CD4-positive, alpha-beta memory T cell (primary cell): ENCODE results near the gene GCNT2. TPM values are rescaled to one million over a fixed set of nuclear protein-coding genes. Genes with fewer than 3 reads are reported as not detected.
"Not testable (repeated sequence)": the region's sequence is repeated elsewhere in the genome, so short reads cannot be mapped to it uniquely, and the experiment has no call there.

ENCODE experiments used
- CTCF ChIA-PET: fragments of 350-600 bp; sonication (Branson Sonifier 250); formaldehyde crosslinking; loops from one replicate; lab custom pipeline; 2021; ENCODE audit warnings: inconsistent platforms; ENCODE audit not compliant: partially characterized antibody; lab: Charles Lee
- POLR2A ChIA-PET: fragments of 350-600 bp; sonication (Branson Sonifier 250); formaldehyde crosslinking; loops from one replicate; lab custom pipeline; 2021; ENCODE audit not compliant: partially characterized antibody; lab: Charles Lee
- DNase-seq, 5 donors: peaks; one replicate each; pipeline versions ENCODE4 v3.0.0 to v3.0.0-alpha.2; 2020 to 2022; ENCODE audit warnings: mixed read lengths in 1 of 5
- H3K27ac ChIP-seq: one replicate; pipeline ENCODE4 v1.7.0; 2013; ENCODE audit warnings: low read depth, low read length
- H3K27me3 ChIP-seq: 2 replicates; pipeline ENCODE4 v1.7.0; 2013; ENCODE audit warnings: mild to moderate bottlenecking, low read length, moderate library complexity; ENCODE audit not compliant: insufficient read depth
- H3K36me3 ChIP-seq: 2 replicates; pipeline ENCODE4 v1.7.0; 2013; ENCODE audit warnings: mild to moderate bottlenecking, low read length, moderate library complexity; ENCODE audit not compliant: insufficient read depth
- H3K4me1 ChIP-seq: 2 replicates; pipeline ENCODE4 v1.7.0; 2013; ENCODE audit warnings: mild to moderate bottlenecking, low read length, moderate library complexity; ENCODE audit not compliant: insufficient read depth
- H3K4me3 ChIP-seq, 2 donors: one replicate each; pipeline ENCODE4 v1.7.0; 2013; ENCODE audit warnings: low read length in 2 of 2, mild to moderate bottlenecking in 1 of 2
- H3K9me3 ChIP-seq, 2 donors: one replicate each; pipeline ENCODE4 v1.7.0; 2013; ENCODE audit warnings: low read length in 2 of 2, control low read depth in 1 of 2; ENCODE audit not compliant: control insufficient read depth in 1 of 2
- H3K27ac Mint-ChIP-seq, 7 donors: one replicate each; pipeline ENCODE4 v1.8.0; 2020 to 2021; ENCODE audit warnings: mixed read lengths in 7 of 7, mild to moderate bottlenecking in 6 of 7, inconsistent platforms in 3 of 7, moderate library complexity in 3 of 7
- H3K27me3 Mint-ChIP-seq, 2 donors: one replicate each; pipeline ENCODE4 v1.8.0; 2020 to 2021; ENCODE audit warnings: mixed read lengths in 2 of 2
- H3K36me3 Mint-ChIP-seq, 2 donors: one replicate each; pipeline ENCODE4 v1.8.0; 2020 to 2021; ENCODE audit warnings: mixed read lengths in 2 of 2, inconsistent platforms in 1 of 2, mild to moderate bottlenecking in 1 of 2
- H3K4me1 Mint-ChIP-seq, 4 donors: one replicate each; pipeline ENCODE4 v1.8.0; 2020 to 2021; ENCODE audit warnings: mixed read lengths in 4 of 4, mild to moderate bottlenecking in 1 of 4
- H3K4me3 Mint-ChIP-seq, 8 donors: one replicate each; pipeline ENCODE4 v1.8.0; 2020 to 2021; ENCODE audit warnings: mixed read lengths in 8 of 8, mild to moderate bottlenecking in 7 of 8, moderate library complexity in 6 of 8, inconsistent platforms in 3 of 8
- H3K9me3 Mint-ChIP-seq, 8 donors: one replicate each; pipeline ENCODE4 v1.8.0; 2020 to 2021; ENCODE audit warnings: mixed read lengths in 8 of 8, mild to moderate bottlenecking in 5 of 8, inconsistent platforms in 3 of 8, moderate library complexity in 1 of 8
- intact Hi-C: fragments of 100-400 bp; cut with micrococcal nuclease; formaldehyde crosslinking; loops from one replicate; pipeline ENCODE4 v1.15.1; 2023
- polyA plus RNA-seq, 2 donors: library from polyadenylated mRNA; unstranded; fragments of 300-500 nt; fragmentation: Illumina TruSeq; gene quantifications; one replicate each; pipeline ENCODE4 v1.2.3, GENCODE V29; 2021
- total RNA-seq, 2 experiments: library from RNA; stranded (reverse); gene quantifications; one replicate each; pipeline ENCODE4 v1.2.3, GENCODE V29; 2021

Gene GCNT2
- total and polyA plus RNA-seq, 4 experiments from 2014 or later, result 0.75 to 4.2 (median 2.2) TPM

- ChIA-PET POLR2A (interaction anchor here (1.2 kb wide), 1 partner anchor 35 kb away, joined by 3 read pairs; the partner anchor contains the start of gene PAK1IP1), CTCF (no interaction called here)
- no peak for DNase-seq
- H3K9me3 ChIP-seq, result no peaks in the 10 kb centered on the region
- peaks cover 7% of the 10 kb centered on the region for H3K4me1 ChIP-seq
- H3K9me3 Mint-ChIP-seq, result peaks cover 0 to 4% (median 2%) of the 10 kb centered on the region in 8 donors
- peaks cover 2% of the 10 kb centered on the region for H3K27me3 ChIP-seq
- intact Hi-C loops, result no loop called here
- no peak overlapping the region for H3K27ac Mint-ChIP-seq
- H3K4me3 ChIP-seq, result no peak overlapping the region
- no peaks in the 10 kb centered on the region for H3K36me3 ChIP-seq
- H3K36me3 Mint-ChIP-seq, result no peaks in the 10 kb centered on the region
- peaks cover 11 to 12% of the 10 kb centered on the region in 2 donors for H3K27me3 Mint-ChIP-seq
- peak overlapping the region in 5 of 8 donors; percentile 65 to 78 (median 72) for H3K4me3 Mint-ChIP-seq
- peaks cover 6 to 14% (median 10%) of the 10 kb centered on the region in 4 donors for H3K4me1 Mint-ChIP-seq
- no peak overlapping the region for H3K27ac ChIP-seq
These were observed 138.7 kb downstream of the GCNT2 start for GRCh38 chr6:10659699-10660348.

- intact Hi-C loops, H3K36me3 ChIP-seq, DNase-seq, H3K9me3 ChIP-seq, H3K27ac ChIP-seq, H3K27me3 ChIP-seq, H3K4me3 ChIP-seq, H3K4me1 ChIP-seq, H3K27ac Mint-ChIP-seq, CTCF ChIA-PET, H3K4me1 Mint-ChIP-seq, H3K36me3 Mint-ChIP-seq: not testable (repeated sequence)
- POLR2A ChIA-PET, result interaction anchor here (1.2 kb wide), 1 partner anchor 34 kb away, joined by 3 read pairs; the partner anchor contains the start of gene PAK1IP1
- H3K9me3 Mint-ChIP-seq, result peaks cover 0 to 11% (median 3%) of the 10 kb centered on the region in 8 donors
- H3K4me3 Mint-ChIP-seq, result peak overlapping the region in 7 of 8 donors; percentile 39 to 72 (median 56)
- H3K27me3 Mint-ChIP-seq, result peaks cover 10% of the 10 kb centered on the region in 2 donors
These were observed 139.5 kb downstream of the GCNT2 start for GRCh38 chr6:10660431-10661191.

- H3K36me3 Mint-ChIP-seq, result no peaks in the 10 kb centered on the region
- DNase-seq, result no peak
- H3K27ac Mint-ChIP-seq, result no peak overlapping the region
- peaks cover 0 to 13% (median 5%) of the 10 kb centered on the region in 8 donors for H3K9me3 Mint-ChIP-seq
- POLR2A ChIA-PET, result no interaction called here
- no peaks in the 10 kb centered on the region for H3K36me3 ChIP-seq
- intact Hi-C loops, result no loop called here
- no peaks in the 10 kb centered on the region for H3K4me1 Mint-ChIP-seq
- no peaks in the 10 kb centered on the region for H3K4me1 ChIP-seq
- H3K4me3 ChIP-seq, result no peak overlapping the region
- no peaks in the 10 kb centered on the region for H3K27me3 ChIP-seq
- no peak overlapping the region for H3K27ac ChIP-seq
- peaks cover 9 to 11% of the 10 kb centered on the region in 2 donors for H3K27me3 Mint-ChIP-seq
- no peaks in the 10 kb centered on the region for H3K9me3 ChIP-seq
- CTCF ChIA-PET, result no interaction called here
- H3K4me3 Mint-ChIP-seq, result peak overlapping the region in 1 of 8 donors; percentile 26
These were observed 141.1 kb downstream of the GCNT2 start for GRCh38 chr6:10662207-10662606.

GRCh38 chr6:10662742-10663141 is 141.6 kb downstream of the GCNT2 start:
- no peak for DNase-seq
- Mint-ChIP-seq H3K27ac (no peak overlapping the region), H3K36me3 (no peaks in the 10 kb centered on the region), H3K9me3 (peaks cover 0 to 13% (median 5%) of the 10 kb centered on the region in 8 donors), H3K27me3 (peaks cover 9 to 15% of the 10 kb centered on the region in 2 donors), H3K4me3 (no peak overlapping the region), H3K4me1 (no peaks in the 10 kb centered on the region)
- Histone ChIP-seq H3K27me3 (no peaks in the 10 kb centered on the region), H3K9me3 (no peaks in the 10 kb centered on the region), H3K4me3 (no peak overlapping the region), H3K36me3 (no peaks in the 10 kb centered on the region), H3K4me1 (no peaks in the 10 kb centered on the region), H3K27ac (no peak overlapping the region)
- ChIA-PET POLR2A (no interaction called here), CTCF (no interaction called here)
- intact Hi-C loops, result no loop called here

GRCh38 chr6:10665595-10665994 is 144.4 kb downstream of the GCNT2 start:
- H3K9me3 Mint-ChIP-seq, result peaks cover 0 to 13% (median 5%) of the 10 kb centered on the region in 8 donors
- intact Hi-C loops, H3K4me1 Mint-ChIP-seq, H3K27me3 ChIP-seq, H3K9me3 ChIP-seq, H3K36me3 ChIP-seq, H3K4me3 ChIP-seq, POLR2A ChIA-PET, H3K27ac Mint-ChIP-seq, H3K36me3 Mint-ChIP-seq, H3K4me1 ChIP-seq, H3K4me3 Mint-ChIP-seq, H3K27ac ChIP-seq, DNase-seq, CTCF ChIA-PET: not testable (repeated sequence)
- H3K27me3 Mint-ChIP-seq, result peaks cover 12 to 20% of the 10 kb centered on the region in 2 donors

GRCh38 chr6:10668126-10668917 is 147.2 kb downstream of the GCNT2 start:
- no peaks in the 10 kb centered on the region for H3K4me1 Mint-ChIP-seq
- Histone ChIP-seq H3K36me3 (no peaks in the 10 kb centered on the region), H3K9me3 (no peaks in the 10 kb centered on the region), H3K4me3 (no peak overlapping the region), H3K27ac (no peak overlapping the region), H3K27me3 (no peaks in the 10 kb centered on the region), H3K4me1 (no peaks in the 10 kb centered on the region)
- H3K9me3 Mint-ChIP-seq, result peaks cover 0 to 13% (median 4%) of the 10 kb centered on the region in 8 donors
- peaks cover 10 to 20% of the 10 kb centered on the region in 2 donors for H3K27me3 Mint-ChIP-seq
- no peak overlapping the region for H3K27ac Mint-ChIP-seq
- ChIA-PET POLR2A (no interaction called here), CTCF (no interaction called here)
- no peaks in the 10 kb centered on the region for H3K36me3 Mint-ChIP-seq
- intact Hi-C loops, result no loop called here
- no peak for DNase-seq
- no peak overlapping the region for H3K4me3 Mint-ChIP-seq

GRCh38 chr6:10676403-10676802 is 155.3 kb downstream of the GCNT2 start:
- no peaks in the 10 kb centered on the region for H3K36me3 Mint-ChIP-seq
- no peaks in the 10 kb centered on the region for H3K4me1 ChIP-seq
- ChIA-PET CTCF (no interaction called here), POLR2A (no interaction called here)
- H3K9me3 ChIP-seq, result no peaks in the 10 kb centered on the region
- H3K27ac Mint-ChIP-seq, result no peak overlapping the region
- H3K4me3 Mint-ChIP-seq, result no peak overlapping the region
- no peaks in the 10 kb centered on the region for H3K36me3 ChIP-seq
- peaks cover 0 to 3% (median 0%) of the 10 kb centered on the region in 8 donors for H3K9me3 Mint-ChIP-seq
- H3K27me3 Mint-ChIP-seq, result peaks cover 0 to 2% of the 10 kb centered on the region in 2 donors
- H3K27me3 ChIP-seq, result no peaks in the 10 kb centered on the region
- intact Hi-C loops, result no loop called here
- no peak overlapping the region for H3K27ac ChIP-seq
- no peaks in the 10 kb centered on the region for H3K4me1 Mint-ChIP-seq
- DNase-seq, result no peak
- H3K4me3 ChIP-seq, result no peak overlapping the region
